H1 (cell line): ENCODE results near the gene KCNC3. TPM values are rescaled to one million over a fixed set of nuclear protein-coding genes. Genes with fewer than 3 reads are reported as not detected.

Source experiments
- CBX8 ChIP-seq: fragments of 300-800, 300-1000 bp; sonication (generic); IDR thresholded peaks from 2 replicates; pipeline ENCODE4 v1.7.1; 2016; ENCODE audit warnings: low read depth, low read length, borderline replicate concordance
- POU5F1 ChIP-seq: IDR thresholded peaks from 2 replicates; pipeline ENCODE4 v1.6.1; 2011; ENCODE audit warnings: low read depth, mild to moderate bottlenecking, low read length, moderate library complexity
- polyA plus RNA-seq, 7 experiments: library from polyadenylated mRNA; depleted of rRNA in 3 of 7; stranded (reverse) in 5 of 7; unstranded in 2 of 7; fragments of >200 nt in 5 of 7; fragments of 200-250 nt in 2 of 7; gene quantifications; 1 replicate in 5 of 7; 2 replicates in 1 of 7; 4 replicates in 1 of 7; pipeline versions ENCODE4 v1.2.1 to v1.2.3, GENCODE V29; 2011 to 2013; ENCODE audit warnings: missing spikeins in 2 of 7, mixed read lengths in 2 of 7
- total RNA-seq: library from RNA; stranded (reverse); fragmentation: NEBNext Ultra II Directional; extraction: Animal tissue kit (Norgen Biotek cat#: 25700); gene quantifications from 2 replicates; pipeline ENCODE4 v1.2.1, GENCODE V29; 2021
- TF ChIP-seq, protein P1 (sequence below): fragments of 300-600 bp; sonication (generic); IDR thresholded peaks from 2 replicates; pipeline ENCODE4 v1.7.1; 2012; ENCODE audit warnings: low read length, moderate library complexity, mild to moderate bottlenecking, inconsistent platforms; ENCODE audit not compliant: insufficient replicate concordance

Gene KCNC3
- total and polyA plus RNA-seq, 2 of the 8 experiments (the other 6 are each of a cell fraction or from before 2014, with no cell fraction given), result 3.9 to 7.2 TPM

DNA sequence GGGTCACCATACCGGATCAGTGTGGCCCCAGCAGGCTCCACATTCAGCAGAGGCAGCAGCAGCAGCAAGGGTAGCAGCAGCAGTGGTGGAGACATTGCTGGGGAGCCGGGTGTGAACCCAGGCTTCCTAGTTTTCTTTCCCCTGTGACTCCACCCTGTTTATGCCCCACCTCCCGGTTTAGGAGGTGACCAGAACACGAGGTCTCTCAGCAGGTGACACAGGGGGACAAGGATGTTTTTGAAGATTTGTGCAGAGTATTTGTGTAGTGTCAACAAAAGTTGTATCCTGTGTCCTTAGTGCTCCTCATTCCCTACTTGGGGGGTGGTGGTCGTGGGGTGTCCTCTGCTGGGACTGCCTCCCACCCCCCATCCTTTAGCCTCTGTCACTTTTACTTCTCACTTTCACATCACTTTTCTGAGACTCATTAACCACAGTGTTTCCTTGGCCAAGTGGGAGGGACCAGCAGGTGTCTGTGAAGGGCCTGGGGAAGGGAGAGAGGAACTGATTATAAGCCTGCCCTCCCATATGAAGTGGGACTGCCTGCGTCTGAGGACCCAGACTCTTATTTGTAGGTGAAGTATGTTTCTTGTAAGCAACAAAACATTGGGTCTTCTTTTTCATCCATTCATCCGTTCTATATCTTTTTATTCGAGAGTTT, 15.6 kb upstream of the KCNC3 start (continued):
- TF ChIP-seq CBX8 (no peak), POU5F1 (no peak)
- TF ChIP-seq, protein P1, sequence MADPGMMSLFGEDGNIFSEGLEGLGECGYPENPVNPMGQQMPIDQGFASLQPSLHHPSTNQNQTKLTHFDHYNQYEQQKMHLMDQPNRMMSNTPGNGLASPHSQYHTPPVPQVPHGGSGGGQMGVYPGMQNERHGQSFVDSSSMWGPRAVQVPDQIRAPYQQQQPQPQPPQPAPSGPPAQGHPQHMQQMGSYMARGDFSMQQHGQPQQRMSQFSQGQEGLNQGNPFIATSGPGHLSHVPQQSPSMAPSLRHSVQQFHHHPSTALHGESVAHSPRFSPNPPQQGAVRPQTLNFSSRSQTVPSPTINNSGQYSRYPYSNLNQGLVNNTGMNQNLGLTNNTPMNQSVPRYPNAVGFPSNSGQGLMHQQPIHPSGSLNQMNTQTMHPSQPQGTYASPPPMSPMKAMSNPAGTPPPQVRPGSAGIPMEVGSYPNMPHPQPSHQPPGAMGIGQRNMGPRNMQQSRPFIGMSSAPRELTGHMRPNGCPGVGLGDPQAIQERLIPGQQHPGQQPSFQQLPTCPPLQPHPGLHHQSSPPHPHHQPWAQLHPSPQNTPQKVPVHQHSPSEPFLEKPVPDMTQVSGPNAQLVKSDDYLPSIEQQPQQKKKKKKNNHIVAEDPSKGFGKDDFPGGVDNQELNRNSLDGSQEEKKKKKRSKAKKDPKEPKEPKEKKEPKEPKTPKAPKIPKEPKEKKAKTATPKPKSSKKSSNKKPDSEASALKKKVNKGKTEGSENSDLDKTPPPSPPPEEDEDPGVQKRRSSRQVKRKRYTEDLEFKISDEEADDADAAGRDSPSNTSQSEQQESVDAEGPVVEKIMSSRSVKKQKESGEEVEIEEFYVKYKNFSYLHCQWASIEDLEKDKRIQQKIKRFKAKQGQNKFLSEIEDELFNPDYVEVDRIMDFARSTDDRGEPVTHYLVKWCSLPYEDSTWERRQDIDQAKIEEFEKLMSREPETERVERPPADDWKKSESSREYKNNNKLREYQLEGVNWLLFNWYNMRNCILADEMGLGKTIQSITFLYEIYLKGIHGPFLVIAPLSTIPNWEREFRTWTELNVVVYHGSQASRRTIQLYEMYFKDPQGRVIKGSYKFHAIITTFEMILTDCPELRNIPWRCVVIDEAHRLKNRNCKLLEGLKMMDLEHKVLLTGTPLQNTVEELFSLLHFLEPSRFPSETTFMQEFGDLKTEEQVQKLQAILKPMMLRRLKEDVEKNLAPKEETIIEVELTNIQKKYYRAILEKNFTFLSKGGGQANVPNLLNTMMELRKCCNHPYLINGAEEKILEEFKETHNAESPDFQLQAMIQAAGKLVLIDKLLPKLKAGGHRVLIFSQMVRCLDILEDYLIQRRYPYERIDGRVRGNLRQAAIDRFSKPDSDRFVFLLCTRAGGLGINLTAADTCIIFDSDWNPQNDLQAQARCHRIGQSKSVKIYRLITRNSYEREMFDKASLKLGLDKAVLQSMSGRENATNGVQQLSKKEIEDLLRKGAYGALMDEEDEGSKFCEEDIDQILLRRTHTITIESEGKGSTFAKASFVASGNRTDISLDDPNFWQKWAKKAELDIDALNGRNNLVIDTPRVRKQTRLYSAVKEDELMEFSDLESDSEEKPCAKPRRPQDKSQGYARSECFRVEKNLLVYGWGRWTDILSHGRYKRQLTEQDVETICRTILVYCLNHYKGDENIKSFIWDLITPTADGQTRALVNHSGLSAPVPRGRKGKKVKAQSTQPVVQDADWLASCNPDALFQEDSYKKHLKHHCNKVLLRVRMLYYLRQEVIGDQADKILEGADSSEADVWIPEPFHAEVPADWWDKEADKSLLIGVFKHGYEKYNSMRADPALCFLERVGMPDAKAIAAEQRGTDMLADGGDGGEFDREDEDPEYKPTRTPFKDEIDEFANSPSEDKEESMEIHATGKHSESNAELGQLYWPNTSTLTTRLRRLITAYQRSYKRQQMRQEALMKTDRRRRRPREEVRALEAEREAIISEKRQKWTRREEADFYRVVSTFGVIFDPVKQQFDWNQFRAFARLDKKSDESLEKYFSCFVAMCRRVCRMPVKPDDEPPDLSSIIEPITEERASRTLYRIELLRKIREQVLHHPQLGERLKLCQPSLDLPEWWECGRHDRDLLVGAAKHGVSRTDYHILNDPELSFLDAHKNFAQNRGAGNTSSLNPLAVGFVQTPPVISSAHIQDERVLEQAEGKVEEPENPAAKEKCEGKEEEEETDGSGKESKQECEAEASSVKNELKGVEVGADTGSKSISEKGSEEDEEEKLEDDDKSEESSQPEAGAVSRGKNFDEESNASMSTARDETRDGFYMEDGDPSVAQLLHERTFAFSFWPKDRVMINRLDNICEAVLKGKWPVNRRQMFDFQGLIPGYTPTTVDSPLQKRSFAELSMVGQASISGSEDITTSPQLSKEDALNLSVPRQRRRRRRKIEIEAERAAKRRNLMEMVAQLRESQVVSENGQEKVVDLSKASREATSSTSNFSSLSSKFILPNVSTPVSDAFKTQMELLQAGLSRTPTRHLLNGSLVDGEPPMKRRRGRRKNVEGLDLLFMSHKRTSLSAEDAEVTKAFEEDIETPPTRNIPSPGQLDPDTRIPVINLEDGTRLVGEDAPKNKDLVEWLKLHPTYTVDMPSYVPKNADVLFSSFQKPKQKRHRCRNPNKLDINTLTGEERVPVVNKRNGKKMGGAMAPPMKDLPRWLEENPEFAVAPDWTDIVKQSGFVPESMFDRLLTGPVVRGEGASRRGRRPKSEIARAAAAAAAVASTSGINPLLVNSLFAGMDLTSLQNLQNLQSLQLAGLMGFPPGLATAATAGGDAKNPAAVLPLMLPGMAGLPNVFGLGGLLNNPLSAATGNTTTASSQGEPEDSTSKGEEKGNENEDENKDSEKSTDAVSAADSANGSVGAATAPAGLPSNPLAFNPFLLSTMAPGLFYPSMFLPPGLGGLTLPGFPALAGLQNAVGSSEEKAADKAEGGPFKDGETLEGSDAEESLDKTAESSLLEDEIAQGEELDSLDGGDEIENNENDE, result no peak
